ENCODE measurements around the gene SMARCD1.

GRCh38 chr12:50041062-50041860 lies 43.9 kb upstream of the SMARCD1 start:
- no peak for TF ChIP-seq CTCF (IDR thresholded peaks at IDR 0.05)
- TF ChIP-seq POLR2A (IDR thresholded peaks at IDR 0.05): no peak
- no peak for TF ChIP-seq EP300 (IDR thresholded peaks at IDR 0.05)
